OCI-LY1 (cell line): ENCODE results near the gene CSH1.
"Not testable (repeated sequence)": the region's sequence is repeated elsewhere in the genome, so short reads cannot be mapped to it uniquely, and the experiment has no call there.

Experiments used
- H2AFZ ChIP-seq: fragments of 200-600 bp; sonication (generic), shearing (Covaris generic); 2 replicates; pipeline ENCODE4 v1.6.0; 2014; ENCODE audit warnings: antibody characterized with exemption, mild to moderate bottlenecking, low read length
- H3F3A ChIP-seq: fragments of 200-600 bp; sonication (generic), shearing (Covaris generic); 2 replicates; pipeline ENCODE4 v1.6.0; 2014; ENCODE audit warnings: mild to moderate bottlenecking, antibody characterized with exemption, low read length, moderate library complexity; ENCODE audit not compliant: insufficient read depth
- H3K27ac ChIP-seq: fragments of 200-600 bp; sonication (generic); 2 replicates; pipeline ENCODE4 v1.5.1; 2014; ENCODE audit warnings: low read length, mixed run types, mild to moderate bottlenecking, low read depth; ENCODE audit not compliant: poor library complexity, severe bottlenecking
- H3K27me3 ChIP-seq: fragments of 200-600 bp; sonication (generic); 2 replicates; pipeline ENCODE4 v1.6.0; 2014; ENCODE audit warnings: antibody characterized with exemption, mild to moderate bottlenecking, low read length, moderate library complexity; ENCODE audit not compliant: insufficient read depth
- H3K36me3 ChIP-seq: fragments of 200-600 bp; sonication (generic); 2 replicates; pipeline ENCODE4 v1.6.1; 2014; ENCODE audit warnings: mild to moderate bottlenecking, antibody characterized with exemption, low read length, moderate library complexity, mixed read lengths; ENCODE audit not compliant: insufficient read depth
- H3K4me1 ChIP-seq: fragments of 200-600 bp; sonication (generic); 2 replicates; pipeline ENCODE4 v1.5.1; 2014; ENCODE audit warnings: mild to moderate bottlenecking, low read length, moderate library complexity; ENCODE audit not compliant: insufficient read depth, severe bottlenecking
- H3K4me2 ChIP-seq: fragments of 200-600 bp; sonication (generic), shearing (Covaris generic); 2 replicates; pipeline ENCODE4 v1.6.1; 2014; ENCODE audit warnings: low read length
- H3K4me3 ChIP-seq: fragments of 200-600 bp; sonication (generic); 2 replicates; pipeline ENCODE4 v1.5.1; 2014; ENCODE audit warnings: low read length, low read depth, mild to moderate bottlenecking, mixed read lengths; ENCODE audit not compliant: poor library complexity, severe bottlenecking
- H3K79me2 ChIP-seq: fragments of 200-600 bp; shearing (Covaris generic); 2 replicates; pipeline ENCODE4 v1.6.1; 2016; ENCODE audit warnings: mixed run types, low read length, mixed read lengths; ENCODE audit not compliant: insufficient read depth
- H3K9ac ChIP-seq: fragments of 200-600 bp; sonication (generic), shearing (Covaris generic); 2 replicates; pipeline ENCODE4 v1.6.1; 2014; ENCODE audit warnings: mild to moderate bottlenecking, low read length, mixed read lengths
- H3K9me2 ChIP-seq: fragments of 200-600 bp; sonication (generic), shearing (Covaris generic); 2 replicates; pipeline ENCODE4 v1.6.1; 2014; ENCODE audit warnings: low read depth, mild to moderate bottlenecking, low read length, mixed read lengths
- H3K9me3 ChIP-seq: fragments of 200-600 bp; shearing (Covaris generic); 2 replicates; pipeline ENCODE4 v1.6.1; 2014; ENCODE audit warnings: low read length, mixed read lengths
- H4K20me1 ChIP-seq: fragments of 200-600 bp; sonication (generic), shearing (Covaris generic); 2 replicates; pipeline ENCODE4 v1.6.0; 2016; ENCODE audit warnings: mild to moderate bottlenecking, low read length; ENCODE audit not compliant: insufficient read depth
- CTCF ChIP-seq: fragments of 200-600 bp; sonication (generic), shearing (Covaris generic); IDR thresholded peaks from 2 replicates; pipeline ENCODE4 v1.5.1; 2017; ENCODE audit warnings: mild to moderate bottlenecking, antibody characterized with exemption, low read length, moderate library complexity, mixed read lengths
- EZH2 ChIP-seq: fragments of 200-600 bp; sonication (generic), shearing (Covaris generic); IDR thresholded peaks from 2 replicates; pipeline ENCODE4 v1.8.0; 2017; ENCODE audit warnings: borderline replicate concordance, mixed run types, mild to moderate bottlenecking, antibody characterized with exemption, low read length, moderate library complexity, mixed read lengths

Gene CSH1

DNA sequence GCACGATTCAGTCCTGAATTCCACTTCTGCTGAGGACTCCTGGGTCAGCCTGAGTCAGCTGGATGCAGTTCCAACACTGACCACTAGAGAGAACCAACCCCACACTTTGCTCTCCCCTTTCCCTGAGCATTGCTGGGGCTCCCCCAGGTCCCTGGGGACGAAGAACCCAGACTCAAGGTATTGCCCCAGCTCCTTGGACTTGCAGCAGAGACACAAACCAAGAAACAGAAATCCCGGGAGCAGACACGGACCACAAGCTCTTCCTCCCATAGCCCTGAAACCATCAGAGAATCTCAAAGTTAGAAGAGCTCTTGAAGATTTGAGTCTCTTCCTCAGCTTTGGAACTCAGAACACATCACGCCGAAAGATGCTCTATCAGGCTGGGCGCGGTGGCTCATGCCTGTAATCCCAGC lies 22.9 kb upstream of the CSH1 start:
- Histone ChIP-seq H3K79me2 (no peaks in the 10 kb centered on the region), H3K4me1 (peaks cover 64% of the 10 kb centered on the region), H3K9ac (peak overlapping the region; percentile 45; the same call in 1 of the 2 replicates), H3K27ac (peak overlapping the region; percentile 86), H3K4me2 (peak overlapping the region; percentile 57), H3K36me3 (no peaks in the 10 kb centered on the region), H3K9me2 (no peaks in the 10 kb centered on the region), H3K27me3 (no peaks in the 10 kb centered on the region; the same call in 1 of the 2 replicates), H3K4me3 (peak overlapping the region; percentile 26), H4K20me1 (no peaks in the 10 kb centered on the region), H2AFZ (no peak overlapping the region), H3K9me3 (no peaks in the 10 kb centered on the region), H3F3A (no peaks in the 10 kb centered on the region)
- TF ChIP-seq CTCF (peak; percentile 95), EZH2 (no peak)

DNA sequence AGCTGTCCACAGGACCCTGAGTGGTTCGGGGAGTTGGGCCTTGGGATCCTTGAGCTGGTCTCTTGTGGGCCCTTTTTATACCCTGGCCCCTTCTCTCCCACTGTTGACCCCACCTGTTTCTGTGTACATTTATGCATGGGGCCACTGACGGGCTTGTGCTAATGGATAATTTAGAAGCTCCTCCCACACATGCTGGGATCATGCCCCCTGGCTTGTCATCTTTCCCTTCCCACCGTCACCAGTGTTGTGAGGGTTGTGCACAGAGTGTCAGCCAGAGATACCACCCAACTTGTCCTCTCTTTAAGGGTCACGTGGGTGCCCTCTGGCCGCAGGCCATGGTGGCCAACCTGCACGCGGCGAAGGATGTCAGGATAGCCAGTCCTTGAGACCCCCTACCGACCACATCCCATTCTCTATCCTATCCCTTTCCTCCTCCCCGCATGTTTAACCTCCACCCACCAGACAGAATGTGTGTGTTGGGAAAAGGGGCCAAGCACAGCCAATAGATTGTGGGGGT lies 22.5 kb upstream of the CSH1 start, which contains the start of gene GH1:
TSS of gene GH1 (minus strand) at position 51 of the 517 bp plus-strand sequence. CDS start 63 bp downstream, outside the sequence.
- not testable (repeated sequence) for H3K36me3 ChIP-seq, H3K9me3 ChIP-seq, H3K79me2 ChIP-seq, H3K9me2 ChIP-seq, H4K20me1 ChIP-seq, H2AFZ ChIP-seq, H3F3A ChIP-seq, H3K27me3 ChIP-seq
- H3K9ac ChIP-seq, result peak within 1 kb of the TSS; percentile 45; the same call in 1 of the 2 replicates
- H3K4me3 ChIP-seq, result peak within 1 kb of the TSS; percentile 26
- peak within 1 kb of the TSS; percentile 86 for H3K27ac ChIP-seq
- peak within 1 kb of the TSS; percentile 57 for H3K4me2 ChIP-seq
- H3K4me1 ChIP-seq, result peaks cover 59% of the 10 kb centered on the region

GRCh38 chr17:63918305-63918704 lies 21.9 kb upstream of the CSH1 start:
- Histone ChIP-seq H3K4me1 (peaks cover 55% of the 10 kb centered on the region), H2AFZ (no peak overlapping the region), H3K4me3 (no peak overlapping the region), H3K9me3 (no peaks in the 10 kb centered on the region), H3K9ac (no peak overlapping the region), H3K36me3 (no peaks in the 10 kb centered on the region), H3K79me2 (no peaks in the 10 kb centered on the region), H4K20me1 (no peaks in the 10 kb centered on the region), H3K9me2 (no peaks in the 10 kb centered on the region), H3K27me3 (no peaks in the 10 kb centered on the region; the same call in 1 of the 2 replicates), H3K4me2 (no peak overlapping the region), H3K27ac (no peak overlapping the region), H3F3A (no peaks in the 10 kb centered on the region)
- TF ChIP-seq CTCF (no peak), EZH2 (no peak)

DNA sequence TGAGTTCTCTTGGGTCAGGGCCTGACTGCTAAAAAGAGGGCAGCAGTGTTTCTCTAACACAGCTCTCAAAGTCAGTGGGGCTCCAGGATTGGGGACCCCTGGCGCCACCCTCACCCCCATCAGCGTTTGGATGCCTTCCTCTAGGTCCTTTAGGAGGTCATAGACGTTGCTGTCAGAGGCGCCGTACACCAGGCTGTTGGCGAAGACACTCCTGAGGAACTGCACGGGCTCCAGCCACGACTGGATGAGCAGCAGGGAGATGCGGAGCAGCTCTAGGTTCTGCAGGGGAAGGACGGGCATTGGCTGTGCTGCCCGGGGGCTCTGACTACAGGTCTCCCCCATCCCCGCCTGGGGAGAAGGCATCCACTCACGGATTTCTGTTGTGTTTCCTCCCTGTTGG lies 21.3 kb upstream of the CSH1 start:
- Histone ChIP-seq H3F3A (no peaks in the 10 kb centered on the region), H4K20me1 (no peaks in the 10 kb centered on the region), H3K36me3 (no peaks in the 10 kb centered on the region), H3K4me3 (no peak overlapping the region), H3K4me1 (peaks cover 48% of the 10 kb centered on the region), H3K4me2 (no peak overlapping the region), H2AFZ (no peak overlapping the region), H3K27ac (no peak overlapping the region), H3K9me3 (no peaks in the 10 kb centered on the region), H3K79me2 (no peaks in the 10 kb centered on the region), H3K9ac (no peak overlapping the region), H3K27me3 (no peaks in the 10 kb centered on the region; the same call in 1 of the 2 replicates), H3K9me2 (no peaks in the 10 kb centered on the region)
- TF ChIP-seq EZH2 (no peak), CTCF (no peak)

DNA sequence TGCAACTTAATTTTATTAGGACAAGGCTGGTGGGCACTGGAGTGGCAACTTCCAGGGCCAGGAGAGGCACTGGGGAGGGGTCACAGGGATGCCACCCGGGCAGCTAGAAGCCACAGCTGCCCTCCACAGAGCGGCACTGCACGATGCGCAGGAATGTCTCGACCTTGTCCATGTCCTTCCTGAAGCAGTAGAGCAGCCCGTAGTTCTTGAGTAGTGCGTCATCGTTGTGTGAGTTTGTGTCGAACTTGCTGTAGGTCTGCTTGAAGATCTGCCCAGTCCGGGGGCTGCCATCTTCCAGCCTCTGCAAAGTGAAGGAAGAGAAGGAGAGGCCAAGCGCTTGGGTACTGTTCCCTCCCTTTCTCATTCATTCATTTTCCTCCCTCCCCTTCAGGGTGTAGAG lies 20.8 kb upstream of the CSH1 start:
- not testable (repeated sequence) for H3K27ac ChIP-seq, H3K4me3 ChIP-seq, H3F3A ChIP-seq, H4K20me1 ChIP-seq, H3K9ac ChIP-seq, H3K79me2 ChIP-seq, H3K27me3 ChIP-seq, H3K9me3 ChIP-seq, H3K4me2 ChIP-seq, H2AFZ ChIP-seq, H3K36me3 ChIP-seq, H3K9me2 ChIP-seq
- peaks cover 44% of the 10 kb centered on the region for H3K4me1 ChIP-seq
